HepG2 (cell line): ENCODE results near the gene HSPB7. TPM values are rescaled to one million over a fixed set of nuclear protein-coding genes. Genes with fewer than 3 reads are reported as not detected.
A peak's percentile ranks its signal among the peaks of the same experiment; 100 is the strongest.

Source experiments
- CREM ChIP-seq, 2 experiments: sonication (generic) in 1 of 2; formaldehyde crosslinking in 1 of 2; IDR thresholded peaks; 2 replicates each; pipeline versions ENCODE4 v1.4.0 to v1.6.1; 2016 to 2020; ENCODE audit warnings: antibody characterized with exemption in 1 of 2, mild to moderate bottlenecking in 1 of 2, missing genetic modification reagents in 1 of 2
- EED ChIP-seq: sonication (generic); formaldehyde crosslinking; IDR thresholded peaks from 2 replicates; pipeline ENCODE4 v1.5.0; 2020; ENCODE audit warnings: mild to moderate bottlenecking, missing genetic modification reagents
- GMEB1 ChIP-seq: sonication (generic); formaldehyde crosslinking; IDR thresholded peaks from 2 replicates; pipeline ENCODE4 v1.5.1; 2020; ENCODE audit warnings: missing genetic modification reagents, mild to moderate bottlenecking, borderline replicate concordance
- HIC2 ChIP-seq: sonication (generic); formaldehyde crosslinking; IDR thresholded peaks from 2 replicates; pipeline ENCODE4 v1.9.0; 2022; ENCODE audit warnings: low read depth, missing genetic modification reagents
- HNRNPL ChIP-seq: fragments of 200-400 bp; formaldehyde crosslinking; IDR thresholded peaks from 2 replicates; pipeline ENCODE4 v1.6.1; 2017; ENCODE audit warnings: mild to moderate bottlenecking, low read depth, low read length
- NFAT5 ChIP-seq: sonication (generic); formaldehyde crosslinking; IDR thresholded peaks from 2 replicates; pipeline ENCODE4 v1.4.0; 2020; ENCODE audit warnings: missing genetic modification reagents
- RBFOX2 ChIP-seq: fragments of 200-400 bp; formaldehyde crosslinking; IDR thresholded peaks from 2 replicates; pipeline ENCODE4 v1.6.1; 2017; ENCODE audit warnings: low read depth, mild to moderate bottlenecking, low read length
- RELA ChIP-seq: sonication (generic); formaldehyde crosslinking; IDR thresholded peaks from 2 replicates; pipeline ENCODE4 v1.4.0; 2020; ENCODE audit warnings: missing genetic modification reagents
- SALL1 ChIP-seq: sonication (generic); formaldehyde crosslinking; IDR thresholded peaks from 2 replicates; pipeline ENCODE4 v1.8.0; 2022; ENCODE audit warnings: mild to moderate bottlenecking, missing genetic modification reagents
- SP4 ChIP-seq: sonication (generic); formaldehyde crosslinking; IDR thresholded peaks from 2 replicates; pipeline ENCODE4 v1.8.1; 2023; ENCODE audit warnings: mild to moderate bottlenecking, missing genetic modification reagents
- SP5 ChIP-seq: IDR thresholded peaks from 2 replicates; pipeline ENCODE4 v1.6.1; 2016; ENCODE audit warnings: low read depth, borderline replicate concordance
- ZFP36L2 ChIP-seq: sonication (generic); formaldehyde crosslinking; IDR thresholded peaks from 2 replicates; pipeline ENCODE4 v1.4.0; 2020; ENCODE audit warnings: missing genetic modification reagents
- ZNF18 ChIP-seq: sonication (generic); formaldehyde crosslinking; IDR thresholded peaks from 2 replicates; pipeline ENCODE4 v1.8.0; 2022; ENCODE audit warnings: mild to moderate bottlenecking, missing genetic modification reagents; ENCODE audit not compliant: insufficient replicate concordance
- ZNF792 ChIP-seq: IDR thresholded peaks from 2 replicates; pipeline ENCODE4 v1.6.1; 2016
- ZNF839 ChIP-seq: sonication (generic); formaldehyde crosslinking; IDR thresholded peaks from 2 replicates; pipeline ENCODE4 v1.4.0; 2020; ENCODE audit warnings: missing genetic modification reagents, mild to moderate bottlenecking, borderline replicate concordance
- ZSCAN29 ChIP-seq: sonication (generic); formaldehyde crosslinking; conservative IDR thresholded peaks from 2 replicates; pipeline ENCODE4 v1.4.0; 2020; ENCODE audit warnings: mild to moderate bottlenecking, missing genetic modification reagents
- polyA plus RNA-seq, 8 experiments: library from polyadenylated mRNA; depleted of rRNA in 3 of 8; stranded (reverse) in 7 of 8; unstranded in 1 of 8; fragments of >200 nt; fragmentation: Illumina TruSeq in 4 of 8; extraction: Trizol in 4 of 8; gene quantifications; 2 replicates each; pipeline versions ENCODE4 v1.2.1 to v1.2.3, GENCODE V29; 2011 to 2016; ENCODE audit warnings: low read depth in 4 of 8, missing spikeins in 1 of 8, mixed read lengths in 1 of 8; ENCODE audit not compliant: insufficient read depth in 1 of 8
- total RNA-seq, 5 experiments: library from RNA; depleted of rRNA; stranded (reverse); fragments of >200 nt; fragmentation: Illumina TruSeq; extraction: Trizol; gene quantifications; 2 replicates each; pipeline ENCODE4 v1.2.3, GENCODE V29; 2016; ENCODE audit warnings: low read depth in 1 of 5

HSPB7 gene
- total and polyA plus RNA-seq, 2 of the 13 experiments (the other 11 are each of a cell fraction or from before 2014, with no cell fraction given), result 0.20 TPM; not detected in 1

GRCh38 chr1:15975805-15976680 lies 41.8 kb downstream of the HSPB7 start, which contains the start of gene ZBTB17 (continued):
- TF ChIP-seq NFAT5 (no peak), HIC2 (no peak), EED (0 out of 2 replicates have a peak, but pooled peaks have one; percentile 76), RBFOX2 (peak; percentile 84), ZNF839 (CRISPR knock-in tag) (peak; percentile 77; the same call in 1 of the 2 replicates), ZNF792 (CRISPR knock-in tag) (0 out of 2 replicates have a peak, but pooled peaks have one; percentile 17), GMEB1 (CRISPR knock-in tag) (peak; percentile 83), RELA (no peak), CREM (IDR thresholded peaks at IDR 0.05) (peak; percentile 77), CREM (CRISPR knock-in tag; IDR thresholded peaks at IDR 0.05) (no peak), ZSCAN29 (CRISPR knock-in tag) (0 out of 2 replicates have a peak, but pooled peaks have one; percentile 21), ZFP36L2 (CRISPR knock-in tag) (no peak), SALL1 (CRISPR knock-in tag) (peak; percentile 81), ZNF18 (CRISPR knock-in tag) (no peak), SP4 (CRISPR knock-in tag) (peak; percentile 49; the same call in 1 of the 2 replicates), SP5 (CRISPR knock-in tag) (0 out of 2 replicates have a peak, but pooled peaks have one; percentile 23), HNRNPL (no peak)
